Upper lobe of right lung (tissue), 1 donor: ENCODE data around the gene CSMD2. TPM values are rescaled to one million over a fixed set of nuclear protein-coding genes. Genes with fewer than 3 reads are reported as not detected.

Experiments
- ATAC-seq: fragments of 200-7000 bp; cut with Tn5 transposase; one replicate; pipeline ENCODE4 v1.9.1; 2020; ENCODE audit warnings: mild to moderate bottlenecking, moderate library complexity
- DNase-seq: peaks from one replicate; pipeline ENCODE4 v3.0.0-alpha.2; 2020
- H3K27ac ChIP-seq: fragments of 200-600 bp; one replicate; pipeline ENCODE4 v1.8.0; 2022
- H3K27me3 ChIP-seq: fragments of 200-600 bp; one replicate; pipeline ENCODE4 v1.8.0; 2022; ENCODE audit warnings: mild to moderate bottlenecking
- H3K36me3 ChIP-seq: fragments of 200-600 bp; one replicate; pipeline ENCODE4 v1.8.0; 2022
- H3K4me1 ChIP-seq: fragments of 200-600 bp; one replicate; pipeline ENCODE4 v1.8.0; 2022
- H3K4me3 ChIP-seq: fragments of 200-600 bp; one replicate; pipeline ENCODE4 v1.8.0; 2022; ENCODE audit warnings: mild to moderate bottlenecking
- H3K9me3 ChIP-seq: fragments of 200-600 bp; one replicate; pipeline ENCODE4 v1.8.0; 2022
- CTCF ChIP-seq: fragments of 200-600 bp; IDR thresholded peaks from one replicate; pipeline ENCODE4 v1.8.0; 2022; ENCODE audit warnings: antibody characterized with exemption
- intact Hi-C: fragments of 100-400 bp; cut with DNase I; formaldehyde crosslinking; loops from one replicate; pipeline ENCODE4 v1.11.0; 2022
- total RNA-seq: library from RNA; stranded (reverse); fragmentation: NEBNext Ultra II Directional; extraction: Animal tissue kit (Norgen Biotek cat#: 25700); gene quantifications from one replicate; pipeline ENCODE4 v1.2.1, GENCODE V29; 2021
- donor health status: DM: no; HTN: yes; CAD: no; lungs with severe emphysema.

The CSMD2 gene
- total RNA-seq, 1 donor from 2014 or later = 0.67 TPM

- no peaks in the 10 kb centered on the region for H3K36me3 ChIP-seq
- TF ChIP-seq CTCF = no peak
- H3K27me3 ChIP-seq = no peaks in the 10 kb centered on the region
- H3K27ac ChIP-seq = no peak overlapping the region
- H3K4me1 ChIP-seq = no peaks in the 10 kb centered on the region
- no peak for ATAC-seq
- no peak for DNase-seq
- H3K9me3 ChIP-seq = no peaks in the 10 kb centered on the region
- intact Hi-C loops = no loop called here
- H3K4me3 ChIP-seq = no peak overlapping the region
These were observed 426.5 kb downstream of the CSMD2 start for GRCh38 chr1:33738536-33738935.

GRCh38 chr1:33736496-33736895 lies 428.5 kb downstream of the CSMD2 start:
- no peaks in the 10 kb centered on the region for H3K4me1 ChIP-seq
- ATAC-seq (no peak), DNase-seq (no peak)
- H3K27ac ChIP-seq = no peak overlapping the region
- no peaks in the 10 kb centered on the region for H3K27me3 ChIP-seq
- no peak for TF ChIP-seq CTCF
- no peaks in the 10 kb centered on the region for H3K9me3 ChIP-seq
- intact Hi-C loops = no loop called here
- no peaks in the 10 kb centered on the region for H3K36me3 ChIP-seq
- no peak overlapping the region for H3K4me3 ChIP-seq

GRCh38 chr1:33735624-33736023 lies 429.4 kb downstream of the CSMD2 start:
- ATAC-seq (no peak), DNase-seq (no peak)
- peak; percentile 21 for TF ChIP-seq CTCF
- intact Hi-C loops = no loop called here
- no peak overlapping the region for H3K4me3 ChIP-seq
- H3K36me3 ChIP-seq = no peaks in the 10 kb centered on the region
- H3K27ac ChIP-seq = no peak overlapping the region
- H3K4me1 ChIP-seq = no peaks in the 10 kb centered on the region
- no peaks in the 10 kb centered on the region for H3K9me3 ChIP-seq
- H3K27me3 ChIP-seq = peaks cover 3% of the 10 kb centered on the region

- no peak for TF ChIP-seq CTCF
- ATAC-seq (no peak), DNase-seq (no peak)
- H3K27me3 ChIP-seq = peaks cover 3% of the 10 kb centered on the region
- H3K36me3 ChIP-seq = no peaks in the 10 kb centered on the region
- H3K4me3 ChIP-seq = no peak overlapping the region
- intact Hi-C loops = no loop called here
- H3K9me3 ChIP-seq = no peaks in the 10 kb centered on the region
- no peak overlapping the region for H3K27ac ChIP-seq
- H3K4me1 ChIP-seq = no peaks in the 10 kb centered on the region
These were observed 437.7 kb downstream of the CSMD2 start for GRCh38 chr1:33727310-33727709.

- DNase-seq = no peak
- H3K36me3 ChIP-seq = no peaks in the 10 kb centered on the region
- H3K27me3 ChIP-seq = peaks cover 3% of the 10 kb centered on the region
- H3K27ac ChIP-seq = no peak overlapping the region
- TF ChIP-seq CTCF = no peak
- intact Hi-C loops = no loop called here
- H3K4me3 ChIP-seq = no peak overlapping the region
- H3K9me3 ChIP-seq = no peaks in the 10 kb centered on the region
- H3K4me1 ChIP-seq = no peaks in the 10 kb centered on the region
- no peak for ATAC-seq
These were observed 438.7 kb downstream of the CSMD2 start for GRCh38 chr1:33726274-33726804.

GRCh38 chr1:33725556-33726160 lies 439.4 kb downstream of the CSMD2 start:
- H3K9me3 ChIP-seq = no peaks in the 10 kb centered on the region
- no peak overlapping the region for H3K4me3 ChIP-seq
- H3K36me3 ChIP-seq = no peaks in the 10 kb centered on the region
- no peak for ATAC-seq
- TF ChIP-seq CTCF = no peak
- no peaks in the 10 kb centered on the region for H3K4me1 ChIP-seq
- H3K27me3 ChIP-seq = no peaks in the 10 kb centered on the region
- no peak for DNase-seq
- intact Hi-C loops = no loop called here
- no peak overlapping the region for H3K27ac ChIP-seq
